SK-N-SH treated with all-trans-retinoic acid at 6 μM for 48 hours (cell line): ENCODE results near the gene CCNJL.

ENCODE experiments used
- ATAC-seq: fragments of 200-7000 bp; cut with Tn5 transposase; 3 replicates; pipeline ENCODE4 v1.9.1; 2020; ENCODE audit warnings: mild to moderate bottlenecking, moderate library complexity
- ARNTL ChIP-seq: fragments of 450-650 bp; formaldehyde crosslinking; IDR thresholded peaks from 2 replicates; pipeline ENCODE4 v1.5.0; 2020; ENCODE audit warnings: low read depth, mild to moderate bottlenecking, moderate library complexity, borderline replicate concordance
- BACH2 ChIP-seq: fragments of 250-450 bp; sonication (Bioruptor Pico); IDR thresholded peaks from 2 replicates; pipeline ENCODE4 v1.9.0; 2021; ENCODE audit warnings: mild to moderate bottlenecking, borderline replicate concordance
- CSDC2 ChIP-seq: fragments of 250-450 bp; sonication (Bioruptor Pico); IDR thresholded peaks from 2 replicates; pipeline ENCODE4 v1.5.0; 2020; ENCODE audit warnings: mild to moderate bottlenecking, moderate library complexity
- ESRRG ChIP-seq: fragments of 250-450 bp; sonication (Bioruptor Pico); IDR thresholded peaks from 2 replicates; pipeline ENCODE4 v1.6.1; 2021; ENCODE audit warnings: mild to moderate bottlenecking
- GLIS3 ChIP-seq: fragments of 250-450 bp; sonication (Bioruptor Pico); IDR thresholded peaks from 2 replicates; pipeline ENCODE4 v1.5.0; 2020; ENCODE audit warnings: mild to moderate bottlenecking, moderate library complexity
- ISL1 ChIP-seq: fragments of 250-450 bp; sonication (Bioruptor Pico); IDR thresholded peaks from 2 replicates; pipeline ENCODE4 v2.1.2; 2022; ENCODE audit warnings: mild to moderate bottlenecking, moderate library complexity
- OSR1 ChIP-seq: fragments of 250-450 bp; sonication (Bioruptor Pico); IDR thresholded peaks from 2 replicates; pipeline ENCODE4 v1.8.0; 2022; ENCODE audit warnings: moderate library complexity, mild to moderate bottlenecking, inconsistent platforms
- PPARA ChIP-seq: fragments of 250-450 bp; sonication (Bioruptor Pico); IDR thresholded peaks from 2 replicates; pipeline ENCODE4 v1.5.0; 2020; ENCODE audit warnings: mild to moderate bottlenecking, borderline replicate concordance
- RARB ChIP-seq: fragments of 250-450 bp; sonication (Bioruptor Pico); IDR thresholded peaks from 2 replicates; pipeline ENCODE4 v1.8.0; 2021; ENCODE audit warnings: mild to moderate bottlenecking, moderate library complexity
- SNAI2 ChIP-seq: fragments of 250-450 bp; sonication (Bioruptor Pico); IDR thresholded peaks from 2 replicates; pipeline ENCODE4 v1.5.0; 2020; ENCODE audit warnings: mild to moderate bottlenecking, moderate library complexity
- TCF4 ChIP-seq: fragments of 250-450 bp; sonication (Bioruptor Pico); IDR thresholded peaks from 2 replicates; pipeline ENCODE4 v1.8.0; 2021; ENCODE audit warnings: mild to moderate bottlenecking, moderate library complexity, borderline replicate concordance
- TOX ChIP-seq: fragments of 250-450 bp; sonication (Bioruptor Pico); IDR thresholded peaks from 2 replicates; pipeline ENCODE4 v1.8.0; 2021; ENCODE audit warnings: mild to moderate bottlenecking, moderate library complexity, borderline replicate concordance
- ZC3H10 ChIP-seq: fragments of 250-450 bp; sonication (Bioruptor Pico); IDR thresholded peaks from 2 replicates; pipeline ENCODE4 v1.5.1; 2021; ENCODE audit warnings: mild to moderate bottlenecking, moderate library complexity
- ZFP3 ChIP-seq: fragments of 250-450 bp; sonication (Bioruptor Pico); IDR thresholded peaks from 2 replicates; pipeline ENCODE4 v1.5.0; 2020; ENCODE audit warnings: mild to moderate bottlenecking, moderate library complexity
- ZFP30 ChIP-seq: fragments of 450-650 bp; formaldehyde crosslinking; IDR thresholded peaks from 2 replicates; pipeline ENCODE4 v1.5.0; 2022; ENCODE audit warnings: mild to moderate bottlenecking, moderate library complexity
- ZNF565 ChIP-seq: fragments of 450-650 bp; formaldehyde crosslinking; conservative IDR thresholded peaks from 2 replicates; pipeline ENCODE4 v1.5.0; 2020; ENCODE audit warnings: low read depth, mild to moderate bottlenecking, moderate library complexity
- ZNF70 ChIP-seq: fragments of 450-650 bp; formaldehyde crosslinking; IDR thresholded peaks from 2 replicates; pipeline ENCODE4 v1.5.0; 2020; ENCODE audit warnings: mild to moderate bottlenecking, moderate library complexity
- TF ChIP-seq, protein P1 (sequence below): fragments of 250-450 bp; sonication (Bioruptor Pico); IDR thresholded peaks from 2 replicates; pipeline ENCODE4 v1.5.1; 2020; ENCODE audit warnings: low read depth, mild to moderate bottlenecking, moderate library complexity
- TF ChIP-seq, protein P2 (sequence below): fragments of 250-450 bp; sonication (Bioruptor Pico); IDR thresholded peaks from 2 replicates; pipeline ENCODE4 v1.8.0; 2020; ENCODE audit warnings: mild to moderate bottlenecking, moderate library complexity, borderline replicate concordance
- TF ChIP-seq, protein P3 (sequence below): fragments of 250-450 bp; sonication (Bioruptor Pico); IDR thresholded peaks from 2 replicates; pipeline ENCODE4 v1.5.1; 2021; ENCODE audit warnings: mild to moderate bottlenecking, moderate library complexity
- TF ChIP-seq, protein P4 (sequence below): fragments of 250-450 bp; sonication (Bioruptor Pico); IDR thresholded peaks from 2 replicates; pipeline ENCODE4 v1.8.0; 2021; ENCODE audit warnings: low read depth, mild to moderate bottlenecking, moderate library complexity, borderline replicate concordance
- TF ChIP-seq, protein P5 (sequence below): fragments of 250-450 bp; sonication (Bioruptor Pico); IDR thresholded peaks from 2 replicates; pipeline ENCODE4 v1.5.0; 2020; ENCODE audit warnings: mild to moderate bottlenecking, moderate library complexity

Gene CCNJL

DNA sequence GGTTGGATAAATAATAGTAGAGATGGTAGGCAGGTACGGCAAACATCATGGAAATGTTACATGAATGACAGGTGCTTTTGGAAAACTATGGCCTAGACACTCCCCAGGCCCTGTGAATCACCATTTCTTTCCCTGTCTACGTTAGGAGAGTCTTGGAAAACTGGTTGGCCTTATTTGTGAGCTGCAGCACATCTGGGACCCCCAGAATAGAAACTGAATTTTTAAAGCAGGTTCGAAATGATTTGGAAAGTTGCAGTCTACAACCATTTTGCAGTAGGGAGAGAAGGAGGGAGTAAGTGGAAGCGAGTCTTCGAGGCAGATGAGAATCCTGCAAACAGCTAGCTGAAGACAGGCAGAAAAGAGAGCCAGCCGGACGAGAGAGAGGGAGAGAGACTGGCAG lies 45.0 kb upstream of the CCNJL start:
- ATAC-seq, result no peak
- TF ChIP-seq, protein P1, sequence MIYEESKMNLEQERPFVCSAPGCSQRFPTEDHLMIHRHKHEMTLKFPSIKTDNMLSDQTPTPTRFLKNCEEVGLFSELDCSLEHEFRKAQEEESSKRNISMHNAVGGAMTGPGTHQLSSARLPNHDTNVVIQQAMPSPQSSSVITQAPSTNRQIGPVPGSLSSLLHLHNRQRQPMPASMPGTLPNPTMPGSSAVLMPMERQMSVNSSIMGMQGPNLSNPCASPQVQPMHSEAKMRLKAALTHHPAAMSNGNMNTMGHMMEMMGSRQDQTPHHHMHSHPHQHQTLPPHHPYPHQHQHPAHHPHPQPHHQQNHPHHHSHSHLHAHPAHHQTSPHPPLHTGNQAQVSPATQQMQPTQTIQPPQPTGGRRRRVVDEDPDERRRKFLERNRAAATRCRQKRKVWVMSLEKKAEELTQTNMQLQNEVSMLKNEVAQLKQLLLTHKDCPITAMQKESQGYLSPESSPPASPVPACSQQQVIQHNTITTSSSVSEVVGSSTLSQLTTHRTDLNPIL (CRISPR knock-in tag), result no peak
- TF ChIP-seq ARNTL (CRISPR knock-in tag) (no peak), ZNF565 (CRISPR knock-in tag) (no peak), RARB (CRISPR knock-in tag) (no peak), CSDC2 (CRISPR knock-in tag) (no peak), BACH2 (CRISPR knock-in tag) (no peak), TCF4 (no peak), TOX (CRISPR knock-in tag) (no peak), ZC3H10 (CRISPR knock-in tag) (no peak), SNAI2 (no peak)
- TF ChIP-seq, protein P2, sequence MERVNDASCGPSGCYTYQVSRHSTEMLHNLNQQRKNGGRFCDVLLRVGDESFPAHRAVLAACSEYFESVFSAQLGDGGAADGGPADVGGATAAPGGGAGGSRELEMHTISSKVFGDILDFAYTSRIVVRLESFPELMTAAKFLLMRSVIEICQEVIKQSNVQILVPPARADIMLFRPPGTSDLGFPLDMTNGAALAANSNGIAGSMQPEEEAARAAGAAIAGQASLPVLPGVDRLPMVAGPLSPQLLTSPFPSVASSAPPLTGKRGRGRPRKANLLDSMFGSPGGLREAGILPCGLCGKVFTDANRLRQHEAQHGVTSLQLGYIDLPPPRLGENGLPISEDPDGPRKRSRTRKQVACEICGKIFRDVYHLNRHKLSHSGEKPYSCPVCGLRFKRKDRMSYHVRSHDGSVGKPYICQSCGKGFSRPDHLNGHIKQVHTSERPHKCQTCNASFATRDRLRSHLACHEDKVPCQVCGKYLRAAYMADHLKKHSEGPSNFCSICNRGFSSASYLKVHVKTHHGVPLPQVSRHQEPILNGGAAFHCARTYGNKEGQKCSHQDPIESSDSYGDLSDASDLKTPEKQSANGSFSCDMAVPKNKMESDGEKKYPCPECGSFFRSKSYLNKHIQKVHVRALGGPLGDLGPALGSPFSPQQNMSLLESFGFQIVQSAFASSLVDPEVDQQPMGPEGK (CRISPR knock-in tag), result no peak
- TF ChIP-seq, protein P3, sequence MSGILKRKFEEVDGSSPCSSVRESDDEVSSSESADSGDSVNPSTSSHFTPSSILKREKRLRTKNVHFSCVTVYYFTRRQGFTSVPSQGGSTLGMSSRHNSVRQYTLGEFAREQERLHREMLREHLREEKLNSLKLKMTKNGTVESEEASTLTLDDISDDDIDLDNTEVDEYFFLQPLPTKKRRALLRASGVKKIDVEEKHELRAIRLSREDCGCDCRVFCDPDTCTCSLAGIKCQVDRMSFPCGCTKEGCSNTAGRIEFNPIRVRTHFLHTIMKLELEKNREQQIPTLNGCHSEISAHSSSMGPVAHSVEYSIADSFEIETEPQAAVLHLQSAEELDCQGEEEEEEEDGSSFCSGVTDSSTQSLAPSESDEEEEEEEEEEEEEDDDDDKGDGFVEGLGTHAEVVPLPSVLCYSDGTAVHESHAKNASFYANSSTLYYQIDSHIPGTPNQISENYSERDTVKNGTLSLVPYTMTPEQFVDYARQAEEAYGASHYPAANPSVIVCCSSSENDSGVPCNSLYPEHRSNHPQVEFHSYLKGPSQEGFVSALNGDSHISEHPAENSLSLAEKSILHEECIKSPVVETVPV (CRISPR knock-in tag), result no peak

DNA sequence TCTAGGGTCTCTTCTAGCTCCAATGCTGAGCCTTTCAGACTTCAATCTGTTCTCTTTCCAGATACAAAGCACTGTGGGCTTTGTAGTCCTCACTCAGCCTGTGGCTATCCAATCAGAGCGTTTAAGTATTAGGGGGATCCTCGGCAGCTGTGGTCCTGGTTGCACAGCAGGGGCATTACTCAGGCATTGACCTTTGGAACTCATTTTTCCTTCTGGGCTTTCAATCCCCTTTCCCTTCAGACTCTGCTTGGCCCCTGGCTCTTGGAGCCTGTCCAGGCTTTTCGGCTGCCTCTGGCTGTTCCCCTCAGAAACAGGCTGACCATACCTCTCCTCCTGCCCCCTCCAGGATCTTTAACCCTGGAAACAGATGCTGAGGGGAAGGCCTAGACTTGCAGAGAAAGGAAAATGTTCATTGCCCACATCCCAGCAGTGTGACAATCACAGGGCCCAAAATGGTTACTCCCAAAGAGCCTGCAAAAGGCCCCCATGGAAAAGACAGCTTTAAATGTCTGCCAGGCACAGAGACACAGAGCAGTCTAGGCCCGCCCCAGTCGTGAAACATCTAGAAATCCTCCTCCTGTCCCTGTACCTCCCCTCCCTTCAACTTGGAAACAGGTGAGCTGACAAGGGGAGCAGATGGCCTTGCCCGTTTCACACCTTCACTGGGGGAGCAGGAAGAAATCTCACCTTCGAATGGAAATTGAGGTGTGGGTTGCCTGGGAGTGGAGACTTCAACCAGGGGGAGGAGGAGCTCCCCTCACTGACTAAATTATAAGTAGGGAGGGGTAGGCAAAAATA lies 44.4 kb upstream of the CCNJL start:
- ATAC-seq, result no peak
- no peak for TF ChIP-seq RARB (CRISPR knock-in tag)
- TF ChIP-seq SNAI2, result no peak
- no peak for TF ChIP-seq BACH2 (CRISPR knock-in tag)
- TF ChIP-seq TOX (CRISPR knock-in tag), result no peak
- TF ChIP-seq ZC3H10 (CRISPR knock-in tag), result no peak
- TF ChIP-seq, protein P1 (CRISPR knock-in tag), result no peak
- TF ChIP-seq CSDC2 (CRISPR knock-in tag), result no peak
- no peak for TF ChIP-seq ZFP30 (CRISPR knock-in tag)
- no peak for TF ChIP-seq ESRRG
- TF ChIP-seq OSR1, result no peak
- TF ChIP-seq PPARA, result no peak
- no peak for TF ChIP-seq GLIS3 (CRISPR knock-in tag)
- no peak for TF ChIP-seq ZNF565 (CRISPR knock-in tag)
- no peak for TF ChIP-seq ISL1 (CRISPR knock-in tag)

DNA sequence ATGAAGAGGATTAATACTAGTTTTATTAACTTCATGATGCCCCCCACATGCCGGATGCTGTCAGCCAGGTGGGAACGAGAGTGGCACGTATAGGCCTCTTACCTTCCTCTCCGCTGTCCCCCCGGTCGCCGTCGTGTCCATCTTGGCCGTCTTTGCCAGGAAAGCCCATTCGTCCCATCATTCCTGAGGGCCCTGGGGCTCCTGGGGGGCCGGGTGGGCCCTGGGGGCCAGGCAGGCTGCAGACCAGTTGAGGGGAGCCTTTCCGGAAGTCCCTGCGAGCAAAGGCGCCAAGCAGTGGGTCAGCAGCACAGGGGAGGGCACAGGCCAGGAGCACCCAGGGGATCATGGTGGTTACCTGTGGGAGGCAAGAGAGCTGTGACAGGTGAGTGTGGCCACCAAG lies 42.3 kb upstream of the CCNJL start:
- no peak for ATAC-seq
- TF ChIP-seq ARNTL (CRISPR knock-in tag) (no peak), ZNF70 (CRISPR knock-in tag) (no peak), ZFP3 (CRISPR knock-in tag) (no peak), SNAI2 (no peak), PPARA (no peak), TCF4 (no peak), CSDC2 (CRISPR knock-in tag) (no peak), ZC3H10 (CRISPR knock-in tag) (no peak), TOX (CRISPR knock-in tag) (no peak), OSR1 (no peak), RARB (CRISPR knock-in tag) (no peak), GLIS3 (CRISPR knock-in tag) (no peak), BACH2 (CRISPR knock-in tag) (no peak)
- TF ChIP-seq, protein P4, sequence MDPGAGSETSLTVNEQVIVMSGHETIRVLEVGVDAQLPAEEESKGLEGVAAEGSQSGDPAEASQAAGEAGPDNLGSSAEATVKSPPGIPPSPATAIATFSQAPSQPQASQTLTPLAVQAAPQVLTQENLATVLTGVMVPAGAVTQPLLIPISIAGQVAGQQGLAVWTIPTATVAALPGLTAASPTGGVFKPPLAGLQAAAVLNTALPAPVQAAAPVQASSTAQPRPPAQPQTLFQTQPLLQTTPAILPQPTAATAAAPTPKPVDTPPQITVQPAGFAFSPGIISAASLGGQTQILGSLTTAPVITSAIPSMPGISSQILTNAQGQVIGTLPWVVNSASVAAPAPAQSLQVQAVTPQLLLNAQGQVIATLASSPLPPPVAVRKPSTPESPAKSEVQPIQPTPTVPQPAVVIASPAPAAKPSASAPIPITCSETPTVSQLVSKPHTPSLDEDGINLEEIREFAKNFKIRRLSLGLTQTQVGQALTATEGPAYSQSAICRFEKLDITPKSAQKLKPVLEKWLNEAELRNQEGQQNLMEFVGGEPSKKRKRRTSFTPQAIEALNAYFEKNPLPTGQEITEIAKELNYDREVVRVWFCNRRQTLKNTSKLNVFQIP (CRISPR knock-in tag), result no peak
- TF ChIP-seq, protein P3 (CRISPR knock-in tag), result no peak
- TF ChIP-seq, protein P5, sequence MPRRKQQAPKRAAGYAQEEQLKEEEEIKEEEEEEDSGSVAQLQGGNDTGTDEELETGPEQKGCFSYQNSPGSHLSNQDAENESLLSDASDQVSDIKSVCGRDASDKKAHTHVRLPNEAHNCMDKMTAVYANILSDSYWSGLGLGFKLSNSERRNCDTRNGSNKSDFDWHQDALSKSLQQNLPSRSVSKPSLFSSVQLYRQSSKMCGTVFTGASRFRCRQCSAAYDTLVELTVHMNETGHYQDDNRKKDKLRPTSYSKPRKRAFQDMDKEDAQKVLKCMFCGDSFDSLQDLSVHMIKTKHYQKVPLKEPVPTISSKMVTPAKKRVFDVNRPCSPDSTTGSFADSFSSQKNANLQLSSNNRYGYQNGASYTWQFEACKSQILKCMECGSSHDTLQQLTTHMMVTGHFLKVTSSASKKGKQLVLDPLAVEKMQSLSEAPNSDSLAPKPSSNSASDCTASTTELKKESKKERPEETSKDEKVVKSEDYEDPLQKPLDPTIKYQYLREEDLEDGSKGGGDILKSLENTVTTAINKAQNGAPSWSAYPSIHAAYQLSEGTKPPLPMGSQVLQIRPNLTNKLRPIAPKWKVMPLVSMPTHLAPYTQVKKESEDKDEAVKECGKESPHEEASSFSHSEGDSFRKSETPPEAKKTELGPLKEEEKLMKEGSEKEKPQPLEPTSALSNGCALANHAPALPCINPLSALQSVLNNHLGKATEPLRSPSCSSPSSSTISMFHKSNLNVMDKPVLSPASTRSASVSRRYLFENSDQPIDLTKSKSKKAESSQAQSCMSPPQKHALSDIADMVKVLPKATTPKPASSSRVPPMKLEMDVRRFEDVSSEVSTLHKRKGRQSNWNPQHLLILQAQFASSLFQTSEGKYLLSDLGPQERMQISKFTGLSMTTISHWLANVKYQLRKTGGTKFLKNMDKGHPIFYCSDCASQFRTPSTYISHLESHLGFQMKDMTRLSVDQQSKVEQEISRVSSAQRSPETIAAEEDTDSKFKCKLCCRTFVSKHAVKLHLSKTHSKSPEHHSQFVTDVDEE (CRISPR knock-in tag), result no peak
- TF ChIP-seq, protein P1 (CRISPR knock-in tag), result no peak
